COLO668 (cell line): ENCODE data around the gene BRPF3.

Experiments
- DNase-seq: peaks from one replicate; lab custom pipeline; 2025; ENCODE audit not compliant: unreplicated experiment; lab: John Stamatoyannopoulos, UW

BRPF3 gene

GRCh38 chr6:36266913-36267644 lies 70.5 kb downstream of the BRPF3 start:
- DNase-seq: no peak

GRCh38 chr6:36267731-36268477 lies 71.4 kb downstream of the BRPF3 start:
- DNase-seq: no peak

GRCh38 chr6:36268478-36269275 lies 72.1 kb downstream of the BRPF3 start:
- no peak for DNase-seq

GRCh38 chr6:36269834-36270705 lies 73.5 kb downstream of the BRPF3 start, which contains the start of gene PNPLA1:
Gene PNPLA1, plus strand, starts transcription at chr6:36270060. Its CDS starts 400 bp downstream, at chr6:36270460.
- no peak for DNase-seq

GRCh38 chr6:36272234-36272633 lies 75.7 kb downstream of the BRPF3 start:
- DNase-seq: peak; percentile 6

GRCh38 chr6:36273067-36273466 lies 76.5 kb downstream of the BRPF3 start:
- DNase-seq: no peak

GRCh38 chr6:36273802-36274514 lies 77.4 kb downstream of the BRPF3 start:
- DNase-seq: no peak

- peak; percentile 2 for DNase-seq
Observed at GRCh38 chr6:36276581-36277536, 80.3 kb downstream of the BRPF3 start.

GRCh38 chr6:36277946-36278470 lies 81.5 kb downstream of the BRPF3 start:
- DNase-seq: no peak

GRCh38 chr6:36280467-36280866 lies 83.9 kb downstream of the BRPF3 start:
- no peak for DNase-seq

GRCh38 chr6:36280983-36281382 lies 84.4 kb downstream of the BRPF3 start:
- DNase-seq: no peak
